Liver (tissue), 9 donors: ENCODE measurements around the gene COMMD1. TPM values are rescaled to one million over a fixed set of nuclear protein-coding genes. Genes with fewer than 3 reads are reported as not detected.
"Not testable (repeated sequence)": the region's sequence is repeated elsewhere in the genome, so short reads cannot be mapped to it uniquely, and the experiment has no call there.

Experiments
- DNase-seq: peaks from one replicate; pipeline ENCODE4 v3.0.0-alpha.2; 2017; ENCODE audit warnings: low spot score
- H3K27ac ChIP-seq, 2 donors: one replicate each; pipeline ENCODE4 v1.7.0; 2013; ENCODE audit warnings: inconsistent platforms in 2 of 2, low read length in 2 of 2, control low read depth in 1 of 2, low read depth in 1 of 2, mild to moderate bottlenecking in 1 of 2
- H3K27me3 ChIP-seq, 4 donors: one replicate each; pipeline versions ENCODE4 v1.6.1 to v1.7.0; 2013; ENCODE audit warnings: low read length in 3 of 4, inconsistent platforms in 1 of 4, mild to moderate bottlenecking in 1 of 4, moderate library complexity in 1 of 4; ENCODE audit not compliant: control insufficient read depth in 4 of 4, insufficient read depth in 4 of 4
- H3K36me3 ChIP-seq, 4 donors: one replicate each; pipeline versions ENCODE4 v1.6.1 to v1.7.0; 2013; ENCODE audit warnings: low read length in 3 of 4, mild to moderate bottlenecking in 3 of 4, low read depth in 1 of 4, moderate library complexity in 1 of 4; ENCODE audit not compliant: control insufficient read depth in 4 of 4, insufficient read depth in 3 of 4
- H3K4me1 ChIP-seq, 4 donors: one replicate each; pipeline versions ENCODE4 v1.6.1 to v1.7.0; 2013; ENCODE audit warnings: low read length in 3 of 4, mild to moderate bottlenecking in 3 of 4, moderate library complexity in 1 of 4; ENCODE audit not compliant: control insufficient read depth in 4 of 4, insufficient read depth in 4 of 4
- H3K4me3 ChIP-seq, 3 donors: one replicate each; pipeline versions ENCODE4 v1.6.1 to v1.7.0; 2013; ENCODE audit warnings: low read length in 3 of 3, control low read depth in 1 of 3, low read depth in 1 of 3, mild to moderate bottlenecking in 1 of 3
- H3K9ac ChIP-seq, 2 donors: one replicate each; pipeline ENCODE4 v1.7.0; 2013; ENCODE audit warnings: low read length in 2 of 2, mild to moderate bottlenecking in 2 of 2, moderate library complexity in 2 of 2, control low read depth in 1 of 2, low read depth in 1 of 2
- H3K9me3 ChIP-seq, 4 donors: one replicate each; pipeline versions ENCODE4 v1.6.1 to v1.7.0; 2013; ENCODE audit warnings: low read length in 3 of 4; ENCODE audit not compliant: control insufficient read depth in 4 of 4
- ATF3 ChIP-seq: IDR thresholded peaks from 2 replicates; pipeline ENCODE4 v1.6.1; 2016; ENCODE audit warnings: antibody characterized with exemption
- EGR1 ChIP-seq, 2 donors: IDR thresholded peaks; 2 replicates each; pipeline ENCODE4 v1.6.1; 2016 to 2018; ENCODE audit warnings: antibody characterized with exemption in 2 of 2, low read depth in 2 of 2
- FOXA1 ChIP-seq: IDR thresholded peaks from 2 replicates; pipeline ENCODE4 v1.6.1; 2016; ENCODE audit warnings: antibody characterized with exemption
- FOXA2 ChIP-seq: IDR thresholded peaks from 2 replicates; pipeline ENCODE4 v1.6.1; 2016; ENCODE audit warnings: antibody characterized with exemption
- HNF4A ChIP-seq, 2 donors: conservative IDR thresholded peaks; 2 replicates each; pipeline ENCODE4 v1.6.1; 2016; ENCODE audit warnings: antibody characterized with exemption in 2 of 2, mild to moderate bottlenecking in 2 of 2
- HNF4G ChIP-seq: IDR thresholded peaks from 2 replicates; pipeline ENCODE4 v1.6.1; 2016; ENCODE audit warnings: antibody characterized with exemption
- RAD21 ChIP-seq, 2 donors: IDR thresholded peaks; 2 replicates each; pipeline ENCODE4 v1.6.1; 2016; ENCODE audit warnings: antibody characterized with exemption in 2 of 2, mild to moderate bottlenecking in 2 of 2
- RXRA ChIP-seq, 2 donors: IDR thresholded peaks; 2 replicates each; pipeline ENCODE4 v1.6.1; 2017 to 2018; ENCODE audit warnings: antibody characterized with exemption in 2 of 2, mild to moderate bottlenecking in 1 of 2
- SP1 ChIP-seq: IDR thresholded peaks from 2 replicates; pipeline ENCODE4 v1.6.1; 2018; ENCODE audit warnings: antibody characterized with exemption, mild to moderate bottlenecking
- TAF1 ChIP-seq: conservative IDR thresholded peaks from 2 replicates; pipeline ENCODE4 v1.6.1; 2016; ENCODE audit warnings: antibody characterized with exemption, mild to moderate bottlenecking
- YY1 ChIP-seq: IDR thresholded peaks from 2 replicates; pipeline ENCODE4 v1.6.1; 2016; ENCODE audit warnings: antibody characterized with exemption, mild to moderate bottlenecking
- ZBTB33 ChIP-seq: IDR thresholded peaks from 2 replicates; pipeline ENCODE4 v1.6.1; 2016; ENCODE audit warnings: antibody characterized with exemption
- WGBS: extraction: QIAGEN DNeasy Blood & Tissue Kit; methylation state at CpG from one replicate; pipeline ENCODE4 v1.1.7; 2013; 5-methylcytosine and 5-hydroxymethylcytosine counted together
- polyA plus RNA-seq, 2 donors: library from polyadenylated mRNA; stranded (reverse) in 1 of 2; unstranded in 1 of 2; fragments of 200-250 nt in 1 of 2; fragments of >200 nt in 1 of 2; fragmentation: Nextera tagmentation in 1 of 2; extraction: Ambion mirVana in 1 of 2; gene quantifications; one replicate each; pipeline versions ENCODE4 v1.2.1 to v1.2.3, GENCODE V29; 2013 to 2015
- total RNA-seq, 2 donors: library from RNA; depleted of rRNA; stranded (reverse); fragments of >200 nt; gene quantifications; one replicate each; pipeline ENCODE4 v1.2.3, GENCODE V29; 2014
- TF ChIP-seq, protein P1 (sequence below): fragments of 150-350 bp; IDR thresholded peaks from 2 replicates; pipeline ENCODE4 v1.5.1; 2017; ENCODE audit warnings: improper control_type of control experiment, low read depth, low read length; ENCODE audit not compliant: missing input control
- donor health status: healthy.
- donor health status: healthy.
- donor health status: healthy.
- donor health status: healthy.
- donor health status: healthy.

Gene COMMD1
- total and polyA plus RNA-seq, 4 donors, result 17.4 to 47.9 (median 20.7) TPM

GRCh38 chr2:61877571-61878245, 27.8 kb upstream of the COMMD1 start:
- Histone ChIP-seq H3K36me3 (peaks cover 14 to 85% (median 64%) of the 10 kb centered on the region in 4 donors), H3K4me1 (no peaks in the 10 kb centered on the region), H3K4me3 (no peak overlapping the region), H3K27ac (no peak overlapping the region), H3K9ac (no peak overlapping the region), H3K27me3 (no peaks in the 10 kb centered on the region), H3K9me3 (no peaks in the 10 kb centered on the region)
- no peak for TF ChIP-seq YY1
- 96% methylated on average over 4 of the region's 4 CpGs for WGBS
- DNase-seq, result no peak

DNA sequence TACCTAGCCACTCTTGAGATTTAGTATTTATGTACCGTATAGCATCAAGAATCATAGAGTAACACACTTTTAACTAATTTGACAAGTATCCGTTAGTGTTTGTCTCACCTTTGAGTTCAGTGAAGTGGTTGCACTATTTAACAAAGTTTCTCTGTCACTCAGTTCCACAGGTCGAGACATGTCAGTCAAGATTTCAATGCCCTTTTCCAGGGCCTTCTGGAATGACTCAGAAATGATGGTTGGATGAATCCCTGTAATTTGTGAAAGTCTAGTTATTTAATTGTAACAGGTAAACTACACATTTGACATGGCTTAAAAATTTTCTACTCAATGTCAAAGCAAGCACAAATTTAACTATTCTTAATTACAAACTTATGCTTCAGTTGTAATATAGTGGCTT, 26.7 kb upstream of the COMMD1 start:
- Histone ChIP-seq H3K9me3 (no peaks in the 10 kb centered on the region), H3K9ac (no peak overlapping the region), H3K36me3 (peaks cover 14 to 87% (median 71%) of the 10 kb centered on the region in 4 donors), H3K27ac (no peak overlapping the region), H3K4me3 (no peak overlapping the region), H3K27me3 (no peaks in the 10 kb centered on the region), H3K4me1 (no peaks in the 10 kb centered on the region)
- WGBS, result 97% methylated on average over 3 of the region's 3 CpGs
- DNase-seq, result no peak
- TF ChIP-seq, protein P1, sequence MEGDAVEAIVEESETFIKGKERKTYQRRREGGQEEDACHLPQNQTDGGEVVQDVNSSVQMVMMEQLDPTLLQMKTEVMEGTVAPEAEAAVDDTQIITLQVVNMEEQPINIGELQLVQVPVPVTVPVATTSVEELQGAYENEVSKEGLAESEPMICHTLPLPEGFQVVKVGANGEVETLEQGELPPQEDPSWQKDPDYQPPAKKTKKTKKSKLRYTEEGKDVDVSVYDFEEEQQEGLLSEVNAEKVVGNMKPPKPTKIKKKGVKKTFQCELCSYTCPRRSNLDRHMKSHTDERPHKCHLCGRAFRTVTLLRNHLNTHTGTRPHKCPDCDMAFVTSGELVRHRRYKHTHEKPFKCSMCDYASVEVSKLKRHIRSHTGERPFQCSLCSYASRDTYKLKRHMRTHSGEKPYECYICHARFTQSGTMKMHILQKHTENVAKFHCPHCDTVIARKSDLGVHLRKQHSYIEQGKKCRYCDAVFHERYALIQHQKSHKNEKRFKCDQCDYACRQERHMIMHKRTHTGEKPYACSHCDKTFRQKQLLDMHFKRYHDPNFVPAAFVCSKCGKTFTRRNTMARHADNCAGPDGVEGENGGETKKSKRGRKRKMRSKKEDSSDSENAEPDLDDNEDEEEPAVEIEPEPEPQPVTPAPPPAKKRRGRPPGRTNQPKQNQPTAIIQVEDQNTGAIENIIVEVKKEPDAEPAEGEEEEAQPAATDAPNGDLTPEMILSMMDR, result no peak
- no peak for TF ChIP-seq HNF4A (conservative IDR thresholded peaks at IDR 0.05)
- TF ChIP-seq EGR1 (IDR thresholded peaks at IDR 0.05; ENCODE audit: low read depth in 2 of 2), result no peak
- TF ChIP-seq SP1, result no peak
- TF ChIP-seq RAD21 (IDR thresholded peaks at IDR 0.05), result no peak
- no peak for TF ChIP-seq YY1
- no peak for TF ChIP-seq FOXA2
- no peak for TF ChIP-seq ATF3
- no peak for TF ChIP-seq RXRA (IDR thresholded peaks at IDR 0.05)
- no peak for TF ChIP-seq ZBTB33
- no peak for TF ChIP-seq TAF1
- TF ChIP-seq HNF4G, result no peak
- no peak for TF ChIP-seq FOXA1

DNA sequence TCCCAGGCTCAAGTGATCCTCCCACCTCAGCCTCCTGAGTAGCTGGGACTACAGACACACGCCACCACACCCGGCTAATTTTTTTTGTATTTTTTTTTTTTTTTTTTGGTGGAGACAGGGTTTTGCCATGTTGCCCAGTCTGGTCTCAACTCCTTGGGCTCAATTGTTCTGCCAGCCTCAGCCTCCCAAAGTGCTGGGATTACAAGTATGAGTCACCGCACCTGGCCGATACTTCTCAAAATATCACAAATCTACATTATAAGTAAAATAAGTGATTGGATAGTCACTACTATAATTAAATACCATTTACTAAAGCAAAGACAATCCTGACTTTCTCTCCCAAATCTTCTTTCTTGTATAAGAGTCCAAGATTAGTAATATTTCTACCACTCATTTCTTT, 26.1 kb upstream of the COMMD1 start:
- WGBS, result 99% methylated on average over 4 of the region's 4 CpGs
- DNase-seq, result not testable (repeated sequence)
- peaks cover 12 to 87% (median 72%) of the 10 kb centered on the region in 4 donors for H3K36me3 ChIP-seq

More for the DNA sequence above, 26.1 kb upstream of the COMMD1 start:
- not testable (repeated sequence) for H3K27me3 ChIP-seq, H3K9me3 ChIP-seq, H3K4me1 ChIP-seq, H3K4me3 ChIP-seq, H3K9ac ChIP-seq, H3K27ac ChIP-seq
